Activated naive CD4-positive, alpha-beta T cell treated with anti-CD3 and anti-CD28 coated beads, Interleukin-2, amount 50 U/mL, for 24 hours (primary cell): ENCODE results near the gene VTI1A.
"Not testable (repeated sequence)": the region's sequence is repeated elsewhere in the genome, so short reads cannot be mapped to it uniquely, and the experiment has no call there.

Experiments
- H3K27ac Mint-ChIP-seq: one replicate; pipeline ENCODE4 v1.8.0; 2021; ENCODE audit warnings: mild to moderate bottlenecking, mixed read lengths
- H3K27me3 Mint-ChIP-seq: one replicate; pipeline ENCODE4 v1.8.0; 2021; ENCODE audit warnings: mixed read lengths
- H3K36me3 Mint-ChIP-seq: one replicate; pipeline ENCODE4 v1.8.0; 2021; ENCODE audit warnings: mixed read lengths
- H3K4me1 Mint-ChIP-seq: one replicate; pipeline ENCODE4 v1.8.0; 2021; ENCODE audit warnings: mixed read lengths
- H3K4me3 Mint-ChIP-seq: one replicate; pipeline ENCODE4 v1.8.0; 2021; ENCODE audit warnings: mild to moderate bottlenecking, mixed read lengths
- H3K9me3 Mint-ChIP-seq: one replicate; pipeline ENCODE4 v1.8.0; 2021; ENCODE audit warnings: mixed read lengths

The VTI1A gene

GRCh38 chr10:112848868-112849430 lies 401.9 kb downstream of the VTI1A start:
- no peaks in the 10 kb centered on the region for H3K27me3 Mint-ChIP-seq
- peaks cover 7% of the 10 kb centered on the region for H3K36me3 Mint-ChIP-seq
- no peak overlapping the region for H3K4me3 Mint-ChIP-seq
- peaks cover 16% of the 10 kb centered on the region for H3K9me3 Mint-ChIP-seq
- H3K27ac Mint-ChIP-seq: no peak overlapping the region
- no peaks in the 10 kb centered on the region for H3K4me1 Mint-ChIP-seq

DNA sequence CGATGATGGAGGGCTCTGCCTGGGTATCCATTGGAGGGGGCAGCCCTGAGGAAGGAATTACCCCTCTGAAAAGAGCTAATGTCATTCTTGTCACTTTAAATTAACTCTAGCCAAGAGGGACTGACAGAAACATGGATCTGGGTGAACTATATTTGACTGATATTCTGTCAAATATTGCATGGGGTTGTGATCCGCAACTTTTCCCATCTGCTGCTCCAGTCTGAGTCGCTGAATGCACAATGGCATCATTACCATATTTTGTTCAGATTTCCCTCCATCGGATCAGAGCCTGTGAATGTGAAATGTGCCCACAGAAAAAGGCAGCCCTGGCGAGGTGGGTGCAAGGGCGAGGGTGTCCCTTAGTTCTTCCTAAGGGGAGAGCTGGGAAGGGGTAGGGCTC lies 402.5 kb downstream of the VTI1A start:
- Mint-ChIP-seq H3K27ac (no peak overlapping the region), H3K4me1 (no peaks in the 10 kb centered on the region), H3K4me3 (no peak overlapping the region), H3K36me3 (peaks cover 7% of the 10 kb centered on the region), H3K27me3 (no peaks in the 10 kb centered on the region), H3K9me3 (peaks cover 16% of the 10 kb centered on the region)

DNA sequence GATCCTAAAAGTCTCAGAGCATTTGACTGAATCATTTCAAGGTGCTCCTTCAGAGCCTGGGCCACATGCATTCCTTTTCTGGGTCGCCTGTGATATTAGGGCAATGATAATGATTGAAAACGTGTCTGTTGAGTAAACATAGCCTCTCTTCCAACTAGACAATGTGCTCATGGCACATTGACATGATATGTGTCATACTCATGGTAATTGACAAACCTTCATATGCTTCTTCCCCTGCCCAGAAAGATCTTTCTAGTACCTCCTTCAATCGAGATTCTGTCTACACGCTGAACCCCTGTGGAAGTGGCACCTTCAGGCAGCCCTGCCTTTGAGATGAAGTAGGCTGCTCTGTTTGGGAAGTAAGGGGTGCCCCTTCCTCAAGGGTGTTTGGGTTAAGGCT lies 404.2 kb downstream of the VTI1A start:
- no peak overlapping the region for H3K27ac Mint-ChIP-seq
- H3K36me3 Mint-ChIP-seq: peaks cover 4% of the 10 kb centered on the region
- H3K4me3 Mint-ChIP-seq: no peak overlapping the region
- H3K9me3 Mint-ChIP-seq: peaks cover 16% of the 10 kb centered on the region
- no peaks in the 10 kb centered on the region for H3K27me3 Mint-ChIP-seq
- no peaks in the 10 kb centered on the region for H3K4me1 Mint-ChIP-seq

GRCh38 chr10:112851588-112852211 lies 404.7 kb downstream of the VTI1A start:
- Mint-ChIP-seq H3K27me3 (no peaks in the 10 kb centered on the region), H3K36me3 (peaks cover 4% of the 10 kb centered on the region), H3K9me3 (peaks cover 16% of the 10 kb centered on the region), H3K4me3 (no peak overlapping the region), H3K4me1 (no peaks in the 10 kb centered on the region), H3K27ac (no peak overlapping the region)

DNA sequence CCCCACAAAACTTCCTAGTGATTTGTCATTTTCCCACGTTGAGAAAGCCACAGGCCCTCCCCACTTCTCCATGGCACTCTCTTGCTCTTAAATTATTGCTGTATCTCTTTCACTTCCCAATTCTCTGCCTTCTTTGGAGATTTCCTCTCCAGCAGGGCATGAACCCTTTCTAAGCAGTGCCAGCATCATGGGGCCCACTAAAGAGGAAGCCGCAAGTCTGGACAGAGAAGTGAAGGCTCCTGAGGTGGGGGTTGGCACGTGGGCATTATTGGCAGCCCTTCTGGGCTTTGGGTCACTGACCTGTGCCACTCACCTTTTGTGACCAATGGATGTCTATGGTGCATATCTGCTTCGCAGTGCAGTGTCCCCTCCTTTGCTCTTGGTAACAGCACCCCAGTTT lies 405.3 kb downstream of the VTI1A start:
- Mint-ChIP-seq H3K9me3 (peaks cover 13% of the 10 kb centered on the region), H3K4me1 (no peaks in the 10 kb centered on the region), H3K36me3 (peaks cover 3% of the 10 kb centered on the region), H3K27ac (no peak overlapping the region), H3K27me3 (no peaks in the 10 kb centered on the region), H3K4me3 (no peak overlapping the region)

- Mint-ChIP-seq H3K36me3 (no peaks in the 10 kb centered on the region), H3K27me3 (no peaks in the 10 kb centered on the region), H3K27ac (no peak overlapping the region)
Measured at GRCh38 chr10:112855134-112855533, 408.1 kb downstream of the VTI1A start.

GRCh38 chr10:112857493-112857892 lies 410.5 kb downstream of the VTI1A start:
- H3K4me1 Mint-ChIP-seq: no peaks in the 10 kb centered on the region
- peaks cover 4% of the 10 kb centered on the region for H3K9me3 Mint-ChIP-seq
- H3K4me3 Mint-ChIP-seq: no peak overlapping the region

More at GRCh38 chr10:112855134-112855533, 408.1 kb downstream of the VTI1A start:
- Mint-ChIP-seq H3K9me3 (peaks cover 4% of the 10 kb centered on the region), H3K4me3 (no peak overlapping the region), H3K4me1 (no peaks in the 10 kb centered on the region)

DNA sequence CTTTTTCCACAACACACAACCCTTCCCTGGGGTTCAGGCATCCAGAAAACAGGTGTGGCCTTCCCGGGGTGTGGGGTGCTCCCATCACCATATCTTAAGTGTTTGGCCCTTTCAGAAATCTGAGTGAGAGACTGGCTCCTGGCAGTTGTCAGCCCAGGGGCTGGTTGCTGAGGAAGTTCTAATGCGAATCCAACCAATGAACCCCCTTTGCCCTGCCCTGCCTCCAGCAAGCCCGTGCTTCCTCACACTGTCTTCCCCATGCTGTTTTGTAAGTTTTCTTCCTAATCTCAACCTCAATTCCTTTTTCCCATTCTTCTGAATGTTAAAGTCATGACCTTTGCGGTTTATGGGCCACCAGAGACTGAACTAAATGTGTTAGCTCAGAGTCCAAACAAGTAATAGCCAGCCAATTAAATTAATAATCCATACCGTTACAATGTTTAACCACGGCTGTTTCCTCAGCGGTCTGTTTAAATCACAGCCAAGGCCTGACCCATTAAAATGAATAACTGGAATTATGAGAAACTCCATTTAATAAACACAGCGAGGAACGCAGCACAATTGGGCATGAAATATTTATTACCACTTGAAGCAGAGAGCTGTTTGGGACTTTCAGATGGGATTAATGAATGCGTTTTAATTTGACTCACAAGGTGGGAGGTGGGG lies 412.1 kb downstream of the VTI1A start:
- Mint-ChIP-seq H3K4me3 (no peak overlapping the region), H3K27me3 (no peaks in the 10 kb centered on the region), H3K9me3 (peaks cover 4% of the 10 kb centered on the region), H3K27ac (no peak overlapping the region), H3K4me1 (no peaks in the 10 kb centered on the region), H3K36me3 (no peaks in the 10 kb centered on the region)

More at GRCh38 chr10:112857493-112857892, 410.5 kb downstream of the VTI1A start:
- Mint-ChIP-seq H3K27me3 (no peaks in the 10 kb centered on the region), H3K27ac (no peak overlapping the region), H3K36me3 (no peaks in the 10 kb centered on the region)

- Mint-ChIP-seq H3K9me3 (peaks cover 4% of the 10 kb centered on the region), H3K27ac (no peak overlapping the region), H3K27me3 (no peaks in the 10 kb centered on the region), H3K4me3 (no peak overlapping the region), H3K4me1 (no peaks in the 10 kb centered on the region), H3K36me3 (no peaks in the 10 kb centered on the region)
Measured at GRCh38 chr10:112859793-112860192, 412.8 kb downstream of the VTI1A start.

- not testable (repeated sequence) for H3K36me3 Mint-ChIP-seq
Measured at GRCh38 chr10:112863461-112863860, 416.4 kb downstream of the VTI1A start.

More at GRCh38 chr10:112863461-112863860, 416.4 kb downstream of the VTI1A start:
- not testable (repeated sequence) for H3K4me1 Mint-ChIP-seq, H3K27me3 Mint-ChIP-seq, H3K27ac Mint-ChIP-seq, H3K4me3 Mint-ChIP-seq
- peaks cover 12% of the 10 kb centered on the region for H3K9me3 Mint-ChIP-seq
